MCF 10A (cell line): ENCODE measurements around the gene RIMS1. TPM values are rescaled to one million over a fixed set of nuclear protein-coding genes. Genes with fewer than 3 reads are reported as not detected.

Source experiments
- BruUV-seq: library from RNA; stranded (reverse); fragments of 400-500 nt; replicated peaks from 2 replicates; lab custom pipeline; 2021; lab: Mats Ljungman, UMichigan
- CTCF ChIA-PET: fragments of 300-600 bp; sonication (Branson Sonifier 250); formaldehyde crosslinking; extraction: SDS; loops from one replicate; lab custom pipeline; 2021; ENCODE audit warnings: antibody characterized with exemption, inconsistent platforms; lab: Yijun Ruan, JAX
- POLR2A ChIA-PET: fragments of 300-600, 350-650 bp; sonication (Branson Sonifier 250); formaldehyde crosslinking; extraction: SDS; loops from one replicate; lab custom pipeline; 2020; ENCODE audit warnings: antibody characterized with exemption, inconsistent platforms; lab: Yijun Ruan, JAX
- DNase-seq: peaks from one replicate; pipeline ENCODE4 v3.0.0-alpha.2; 2018; ENCODE audit not compliant: unreplicated experiment
- H3K27ac Mint-ChIP-seq: one replicate; pipeline ENCODE4 v1.8.0; 2022; ENCODE audit warnings: mild to moderate bottlenecking, low read depth, mixed read lengths; ENCODE audit not compliant: unreplicated experiment
- H3K27me3 Mint-ChIP-seq: one replicate; pipeline ENCODE4 v1.8.0; 2022; ENCODE audit warnings: mixed read lengths; ENCODE audit not compliant: insufficient read depth, unreplicated experiment
- H3K36me3 Mint-ChIP-seq: one replicate; pipeline ENCODE4 v1.8.0; 2022; ENCODE audit warnings: mild to moderate bottlenecking, moderate library complexity, mixed read lengths; ENCODE audit not compliant: insufficient read depth, unreplicated experiment
- H3K4me1 Mint-ChIP-seq: one replicate; pipeline ENCODE4 v1.8.0; 2022; ENCODE audit warnings: mixed read lengths; ENCODE audit not compliant: insufficient read depth, unreplicated experiment
- H3K4me3 Mint-ChIP-seq: one replicate; pipeline ENCODE4 v1.8.0; 2022; ENCODE audit warnings: mild to moderate bottlenecking, moderate library complexity, mixed read lengths; ENCODE audit not compliant: unreplicated experiment
- H3K9me3 Mint-ChIP-seq: one replicate; pipeline ENCODE4 v1.8.0; 2022; ENCODE audit warnings: mixed read lengths; ENCODE audit not compliant: unreplicated experiment
- intact Hi-C: fragments of 100-400 bp; cut with micrococcal nuclease; formaldehyde crosslinking; loops from 2 replicates; pipeline ENCODE4 v1.14.1; 2022
- total RNA-seq: library from RNA; stranded (reverse); gene quantifications from 2 replicates; pipeline ENCODE4 v1.2.3, GENCODE V29; 2022
- TF ChIP-seq, protein P1 (sequence below): fragments of 200-600 bp; IDR thresholded peaks from one replicate; pipeline ENCODE4 v1.8.0; 2022; ENCODE audit warnings: antibody characterized with exemption, mild to moderate bottlenecking; ENCODE audit not compliant: unreplicated experiment

Gene RIMS1
- total RNA-seq, 1 experiment from 2014 or later, result not detected

DNA sequence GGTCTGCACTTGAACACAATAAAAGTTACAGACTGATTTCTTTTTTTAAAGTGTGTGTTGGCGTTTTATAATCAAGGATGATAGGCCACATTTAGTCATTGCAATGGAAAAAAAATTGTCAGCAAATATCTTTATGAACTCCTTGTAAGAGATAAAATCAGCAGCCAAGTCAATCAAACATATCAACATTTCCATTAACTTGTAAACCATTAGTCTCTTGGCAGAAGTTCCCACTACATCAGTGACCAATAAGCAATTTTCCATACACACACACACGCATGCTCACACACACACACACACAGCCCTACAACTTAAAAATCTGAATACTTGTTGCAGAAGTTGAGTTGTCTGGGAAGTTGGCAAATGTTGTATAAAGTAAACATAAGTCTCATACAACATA is 419.6 kb downstream of the RIMS1 start:
- intact Hi-C loops, result no loop called here
- H3K27ac Mint-ChIP-seq, result no peak overlapping the region
- no peaks in the 10 kb centered on the region for H3K36me3 Mint-ChIP-seq
- TF ChIP-seq, protein P1, sequence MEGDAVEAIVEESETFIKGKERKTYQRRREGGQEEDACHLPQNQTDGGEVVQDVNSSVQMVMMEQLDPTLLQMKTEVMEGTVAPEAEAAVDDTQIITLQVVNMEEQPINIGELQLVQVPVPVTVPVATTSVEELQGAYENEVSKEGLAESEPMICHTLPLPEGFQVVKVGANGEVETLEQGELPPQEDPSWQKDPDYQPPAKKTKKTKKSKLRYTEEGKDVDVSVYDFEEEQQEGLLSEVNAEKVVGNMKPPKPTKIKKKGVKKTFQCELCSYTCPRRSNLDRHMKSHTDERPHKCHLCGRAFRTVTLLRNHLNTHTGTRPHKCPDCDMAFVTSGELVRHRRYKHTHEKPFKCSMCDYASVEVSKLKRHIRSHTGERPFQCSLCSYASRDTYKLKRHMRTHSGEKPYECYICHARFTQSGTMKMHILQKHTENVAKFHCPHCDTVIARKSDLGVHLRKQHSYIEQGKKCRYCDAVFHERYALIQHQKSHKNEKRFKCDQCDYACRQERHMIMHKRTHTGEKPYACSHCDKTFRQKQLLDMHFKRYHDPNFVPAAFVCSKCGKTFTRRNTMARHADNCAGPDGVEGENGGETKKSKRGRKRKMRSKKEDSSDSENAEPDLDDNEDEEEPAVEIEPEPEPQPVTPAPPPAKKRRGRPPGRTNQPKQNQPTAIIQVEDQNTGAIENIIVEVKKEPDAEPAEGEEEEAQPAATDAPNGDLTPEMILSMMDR, result no peak
- H3K9me3 Mint-ChIP-seq, result no peaks in the 10 kb centered on the region
- H3K27me3 Mint-ChIP-seq, result peaks cover 71% of the 10 kb centered on the region
- BruUV-seq, result no TSS peak
- ChIA-PET POLR2A (no interaction called here), CTCF (no interaction called here)
- H3K4me3 Mint-ChIP-seq, result no peak overlapping the region
- H3K4me1 Mint-ChIP-seq, result no peaks in the 10 kb centered on the region
- no peak for DNase-seq

DNA sequence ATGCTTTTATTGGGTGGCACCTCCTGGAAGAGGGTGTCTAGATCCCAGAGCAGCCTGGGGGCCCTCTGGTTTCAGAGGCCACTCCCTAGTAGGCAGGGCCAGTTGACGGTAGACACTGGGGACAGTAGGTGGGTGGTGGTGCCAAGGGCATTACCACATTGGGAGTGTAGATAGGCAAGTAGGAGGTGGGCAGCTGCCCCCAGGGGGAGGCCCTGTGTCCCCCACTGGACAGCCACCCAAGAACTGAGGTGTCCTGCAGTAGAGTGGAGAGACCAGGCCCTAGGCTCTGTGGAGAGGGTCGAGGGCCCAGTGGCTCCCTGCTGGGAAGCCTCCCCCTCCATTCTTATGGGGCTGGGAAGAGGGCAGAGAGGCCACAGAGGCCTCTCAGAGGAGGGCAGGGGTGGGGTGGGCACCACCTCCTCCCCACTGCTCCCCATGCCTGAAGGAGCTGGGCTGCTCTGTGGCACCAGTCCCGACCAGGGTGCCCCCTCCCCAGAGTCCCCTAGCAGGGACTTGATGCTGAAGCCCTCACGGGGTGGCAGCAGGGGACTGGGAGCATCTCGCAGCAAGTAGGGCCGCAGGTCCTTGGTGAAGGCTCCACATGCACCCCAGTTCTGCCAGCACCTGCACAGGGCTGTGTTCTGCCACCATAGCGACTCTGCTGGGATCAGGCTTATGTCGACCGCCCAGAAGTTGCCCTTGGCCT is 430.5 kb downstream of the RIMS1 start:
- POLR2A ChIA-PET, result no interaction called here
- TF ChIP-seq, protein P1, result no peak
- no TSS peak for BruUV-seq
- H3K4me1 Mint-ChIP-seq, result no peaks in the 10 kb centered on the region
- H3K27ac Mint-ChIP-seq, result no peak overlapping the region
- no peaks in the 10 kb centered on the region for H3K9me3 Mint-ChIP-seq
- intact Hi-C loops, result no loop called here
- H3K36me3 Mint-ChIP-seq, result no peaks in the 10 kb centered on the region
- H3K4me3 Mint-ChIP-seq, result no peak overlapping the region
- DNase-seq, result no peak
- CTCF ChIA-PET, result interaction anchor here (0.6 kb wide), 1 partner anchor 77 kb away, joined by 4 read pairs; no protein-coding TSS in a partner anchor
- peaks cover 67% of the 10 kb centered on the region for H3K27me3 Mint-ChIP-seq

DNA sequence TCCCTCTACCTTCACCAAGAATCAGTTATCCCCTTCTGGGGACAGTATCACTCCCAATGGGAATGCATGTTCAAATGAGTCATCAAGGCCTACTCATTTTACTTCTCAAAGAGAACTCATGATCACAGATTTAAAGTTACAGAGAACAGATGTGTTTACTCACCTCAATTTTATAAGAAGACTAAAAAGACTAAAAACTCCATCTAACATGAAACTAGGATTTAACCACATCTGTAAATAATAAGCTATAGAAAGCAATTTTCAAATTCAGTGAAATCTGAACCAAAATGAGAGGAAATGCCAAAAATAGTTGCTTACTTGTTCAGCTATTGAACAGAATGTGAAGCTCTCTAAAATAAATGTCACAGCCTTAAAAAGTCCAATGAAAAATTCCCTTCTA is 435.4 kb downstream of the RIMS1 start:
- Mint-ChIP-seq H3K4me1 (no peaks in the 10 kb centered on the region), H3K27me3 (peaks cover 59% of the 10 kb centered on the region), H3K4me3 (no peak overlapping the region), H3K27ac (no peak overlapping the region), H3K36me3 (no peaks in the 10 kb centered on the region), H3K9me3 (no peaks in the 10 kb centered on the region)
- POLR2A ChIA-PET, result no interaction called here
- intact Hi-C loops, result no loop called here
- CTCF ChIA-PET, result interaction anchor here (0.6 kb wide), 1 partner anchor 526 kb away, joined by 4 read pairs; no protein-coding TSS in a partner anchor
- DNase-seq, result no peak
- TF ChIP-seq, protein P1, result no peak
- no TSS peak for BruUV-seq

DNA sequence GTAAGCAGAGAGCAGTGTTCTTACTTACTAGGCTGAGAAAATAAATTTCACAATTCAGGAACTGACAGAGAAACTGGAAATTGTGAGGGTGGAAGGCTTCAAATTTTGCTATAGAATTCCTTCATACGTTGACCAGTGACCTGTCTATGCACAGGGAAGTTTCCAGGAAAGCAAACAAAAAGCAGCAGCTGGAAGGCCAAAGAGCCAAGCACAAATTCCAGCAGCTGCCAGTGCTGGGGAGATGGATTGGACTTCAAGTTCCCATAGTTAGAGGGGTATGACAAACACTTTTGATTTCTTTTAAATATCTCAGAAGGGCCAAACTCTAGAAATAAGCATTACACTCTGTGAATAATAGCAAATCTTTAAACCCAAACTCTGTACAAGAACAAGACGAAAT is 436.4 kb downstream of the RIMS1 start:
- POLR2A ChIA-PET, result no interaction called here

More for the DNA sequence above, 436.4 kb downstream of the RIMS1 start:
- TF ChIP-seq, protein P1, result no peak
- DNase-seq, result no peak
- Mint-ChIP-seq H3K4me1 (no peaks in the 10 kb centered on the region), H3K27me3 (peaks cover 54% of the 10 kb centered on the region), H3K27ac (no peak overlapping the region), H3K4me3 (no peak overlapping the region), H3K9me3 (no peaks in the 10 kb centered on the region), H3K36me3 (no peaks in the 10 kb centered on the region)
- no TSS peak for BruUV-seq
- intact Hi-C loops, result no loop called here
- CTCF ChIA-PET, result no interaction called here
